ENCODE measurements around the gene RSRC1.
"Not testable (repeated sequence)": the region's sequence is repeated elsewhere in the genome, so short reads cannot be mapped to it uniquely, and the experiment has no call there.

RSRC1 gene

DNA sequence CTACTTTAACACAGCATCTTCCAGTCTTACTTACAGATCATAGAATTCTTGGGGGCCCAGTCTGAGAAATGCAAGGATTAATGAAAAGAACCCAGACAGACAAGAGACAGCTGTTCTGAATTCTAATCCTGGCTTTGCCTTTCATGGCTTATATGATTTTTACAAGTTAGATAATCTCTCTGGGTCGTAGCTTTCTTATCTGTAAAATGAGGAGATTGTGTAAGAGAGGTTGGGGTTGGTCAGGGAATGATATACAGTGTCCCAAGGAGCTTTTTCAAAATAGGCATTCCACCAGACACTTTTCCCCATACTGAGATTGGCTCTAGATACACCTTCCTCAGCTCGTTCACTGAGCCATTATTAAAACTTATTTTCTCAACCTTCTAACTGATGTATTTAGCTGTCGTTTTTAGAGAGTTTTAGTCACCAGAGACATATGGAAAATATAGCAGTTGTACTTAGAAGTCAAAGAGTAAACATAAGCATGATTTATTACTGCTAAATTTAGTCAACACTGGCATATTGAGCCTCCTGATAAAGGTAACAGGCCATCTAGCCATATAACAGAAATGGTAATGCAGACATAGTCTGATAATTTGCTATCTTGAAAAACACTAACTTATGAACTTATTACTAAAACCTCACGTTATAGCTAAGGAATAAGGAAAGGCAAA is 298.1 kb downstream of the RSRC1 start:
- Histone ChIP-seq H3K4me3 (ENCODE audit: low read depth, low read length) (no peak overlapping the region), H3K9ac (no peak overlapping the region), H3K27ac (no peak overlapping the region), H3K27me3 (ENCODE audit: control insufficient read depth, insufficient read depth, low read length) (no peaks in the 10 kb centered on the region), H2AFZ (no peak overlapping the region), H3K79me2 (no peaks in the 10 kb centered on the region), H3K4me1 (no peaks in the 10 kb centered on the region), H3K9me3 (ENCODE audit: control insufficient read depth, low read length) (no peaks in the 10 kb centered on the region), H3K4me2 (ENCODE audit: low read length) (no peak overlapping the region), H3K36me3 (ENCODE audit: control insufficient read depth, insufficient read depth, low read length) (no peaks in the 10 kb centered on the region)
- TF ChIP-seq, protein P1, sequence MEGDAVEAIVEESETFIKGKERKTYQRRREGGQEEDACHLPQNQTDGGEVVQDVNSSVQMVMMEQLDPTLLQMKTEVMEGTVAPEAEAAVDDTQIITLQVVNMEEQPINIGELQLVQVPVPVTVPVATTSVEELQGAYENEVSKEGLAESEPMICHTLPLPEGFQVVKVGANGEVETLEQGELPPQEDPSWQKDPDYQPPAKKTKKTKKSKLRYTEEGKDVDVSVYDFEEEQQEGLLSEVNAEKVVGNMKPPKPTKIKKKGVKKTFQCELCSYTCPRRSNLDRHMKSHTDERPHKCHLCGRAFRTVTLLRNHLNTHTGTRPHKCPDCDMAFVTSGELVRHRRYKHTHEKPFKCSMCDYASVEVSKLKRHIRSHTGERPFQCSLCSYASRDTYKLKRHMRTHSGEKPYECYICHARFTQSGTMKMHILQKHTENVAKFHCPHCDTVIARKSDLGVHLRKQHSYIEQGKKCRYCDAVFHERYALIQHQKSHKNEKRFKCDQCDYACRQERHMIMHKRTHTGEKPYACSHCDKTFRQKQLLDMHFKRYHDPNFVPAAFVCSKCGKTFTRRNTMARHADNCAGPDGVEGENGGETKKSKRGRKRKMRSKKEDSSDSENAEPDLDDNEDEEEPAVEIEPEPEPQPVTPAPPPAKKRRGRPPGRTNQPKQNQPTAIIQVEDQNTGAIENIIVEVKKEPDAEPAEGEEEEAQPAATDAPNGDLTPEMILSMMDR (IDR thresholded peaks at IDR 0.05) = no peak

DNA sequence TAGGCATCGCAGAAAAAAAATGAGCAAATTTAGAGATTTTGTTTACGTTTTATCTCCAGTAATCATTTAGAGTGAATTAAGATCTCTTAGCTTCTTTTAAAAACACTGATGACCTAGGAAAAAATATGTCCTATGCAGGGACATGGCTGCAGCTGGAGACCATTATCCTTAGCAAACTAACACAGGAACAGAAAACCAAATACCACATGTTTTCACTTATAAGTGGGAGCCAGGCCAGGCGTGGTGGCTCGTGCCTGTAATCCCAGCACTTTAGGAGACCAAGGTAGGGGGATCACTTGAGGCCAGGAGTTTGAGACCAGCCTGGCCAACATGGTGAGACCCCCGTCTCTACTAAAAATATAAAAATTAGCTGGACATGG is 298.6 kb downstream of the RSRC1 start:
- H3K27ac ChIP-seq; H3K4me3 ChIP-seq (ENCODE audit: low read depth, low read length); H3K4me1 ChIP-seq; H3K4me2 ChIP-seq (ENCODE audit: low read length); H3K9me3 ChIP-seq (ENCODE audit: control insufficient read depth, low read length); H2AFZ ChIP-seq; H3K9ac ChIP-seq; H3K27me3 ChIP-seq (ENCODE audit: control insufficient read depth, insufficient read depth, low read length); H3K36me3 ChIP-seq (ENCODE audit: control insufficient read depth, insufficient read depth, low read length); H3K79me2 ChIP-seq: not testable (repeated sequence)

DNA sequence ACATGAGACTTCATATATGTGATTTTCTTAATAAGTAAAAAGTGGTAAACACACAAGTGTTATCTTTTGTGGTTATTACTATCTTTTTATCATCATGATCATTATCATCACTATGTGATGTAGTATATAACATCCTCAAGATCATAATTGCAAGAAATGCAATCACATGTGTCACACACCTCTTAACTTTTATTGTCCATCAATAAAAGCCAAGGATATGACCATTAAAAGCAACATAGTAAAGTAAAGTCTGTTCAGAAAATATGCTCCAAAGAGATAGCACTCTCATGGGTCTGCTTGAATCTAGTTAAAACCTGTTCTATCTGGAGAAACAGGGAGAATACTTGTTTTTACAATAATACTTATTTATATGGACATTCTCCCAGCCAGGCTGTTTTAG is 308.1 kb downstream of the RSRC1 start:
- no peaks in the 10 kb centered on the region for H3K27me3 ChIP-seq (ENCODE audit: control insufficient read depth, insufficient read depth, low read length)
- H3K4me1 ChIP-seq = no peaks in the 10 kb centered on the region
- no peaks in the 10 kb centered on the region for H3K9me3 ChIP-seq (ENCODE audit: control insufficient read depth, low read length)
- H2AFZ ChIP-seq = no peak overlapping the region
- TF ChIP-seq, protein P1 (IDR thresholded peaks at IDR 0.05) = no peak
- H3K27ac ChIP-seq = no peak overlapping the region
- H3K79me2 ChIP-seq = no peaks in the 10 kb centered on the region
- H3K4me2 ChIP-seq (ENCODE audit: low read length) = no peak overlapping the region
- H3K9ac ChIP-seq = no peak overlapping the region
- H3K36me3 ChIP-seq (ENCODE audit: control insufficient read depth, insufficient read depth, low read length) = no peaks in the 10 kb centered on the region
- H3K4me3 ChIP-seq (ENCODE audit: low read depth, low read length) = no peak overlapping the region

DNA sequence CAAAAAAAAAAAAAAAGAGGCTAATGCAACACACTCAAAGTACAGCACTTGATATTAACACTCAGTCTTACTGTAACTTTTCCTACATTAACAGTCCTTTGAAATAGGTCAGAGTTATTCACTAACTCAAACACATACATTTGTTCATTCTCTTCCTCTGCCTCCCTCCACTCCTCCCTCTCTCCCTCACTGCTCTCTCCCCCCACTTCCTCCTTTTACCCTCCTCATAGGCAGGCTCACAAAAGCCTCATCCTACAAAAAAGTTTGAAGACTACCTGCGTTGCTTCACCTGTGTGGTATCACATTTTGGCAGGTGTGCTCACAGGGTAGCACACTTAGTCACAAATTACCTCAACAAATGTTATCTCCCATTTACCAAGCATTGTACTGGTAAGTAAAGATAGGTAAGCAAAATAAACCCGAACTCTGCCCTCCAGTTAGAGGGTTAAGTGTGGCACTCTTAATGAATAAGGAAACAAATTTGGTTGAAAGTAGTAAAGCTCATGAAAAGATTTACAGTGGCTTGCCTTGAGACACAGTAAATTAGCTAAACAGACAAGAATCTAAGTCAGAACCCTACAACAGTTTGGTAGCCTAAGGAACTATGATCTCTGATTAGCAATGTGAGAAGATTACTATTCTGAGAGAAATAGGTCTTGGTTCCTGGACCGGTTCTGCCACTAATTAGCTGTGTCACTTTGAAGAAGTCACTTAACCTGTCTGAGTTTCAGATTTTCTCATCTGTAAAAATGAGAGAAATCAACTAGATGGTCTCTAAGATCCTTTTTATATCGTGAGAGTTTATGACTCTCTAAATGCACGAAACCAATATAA is 310.1 kb downstream of the RSRC1 start:
- H3K36me3 ChIP-seq (ENCODE audit: control insufficient read depth, insufficient read depth, low read length) = no peaks in the 10 kb centered on the region
- H2AFZ ChIP-seq = no peak overlapping the region
- no peak overlapping the region for H3K9ac ChIP-seq
- H3K4me3 ChIP-seq (ENCODE audit: low read depth, low read length) = no peak overlapping the region
- H3K27me3 ChIP-seq (ENCODE audit: control insufficient read depth, insufficient read depth, low read length) = no peaks in the 10 kb centered on the region
- H3K9me3 ChIP-seq (ENCODE audit: control insufficient read depth, low read length) = no peaks in the 10 kb centered on the region
- H3K4me1 ChIP-seq = no peaks in the 10 kb centered on the region
- TF ChIP-seq, protein P1 (IDR thresholded peaks at IDR 0.05) = no peak
- H3K79me2 ChIP-seq = no peaks in the 10 kb centered on the region
- H3K27ac ChIP-seq = no peak overlapping the region
- no peak overlapping the region for H3K4me2 ChIP-seq (ENCODE audit: low read length)

DNA sequence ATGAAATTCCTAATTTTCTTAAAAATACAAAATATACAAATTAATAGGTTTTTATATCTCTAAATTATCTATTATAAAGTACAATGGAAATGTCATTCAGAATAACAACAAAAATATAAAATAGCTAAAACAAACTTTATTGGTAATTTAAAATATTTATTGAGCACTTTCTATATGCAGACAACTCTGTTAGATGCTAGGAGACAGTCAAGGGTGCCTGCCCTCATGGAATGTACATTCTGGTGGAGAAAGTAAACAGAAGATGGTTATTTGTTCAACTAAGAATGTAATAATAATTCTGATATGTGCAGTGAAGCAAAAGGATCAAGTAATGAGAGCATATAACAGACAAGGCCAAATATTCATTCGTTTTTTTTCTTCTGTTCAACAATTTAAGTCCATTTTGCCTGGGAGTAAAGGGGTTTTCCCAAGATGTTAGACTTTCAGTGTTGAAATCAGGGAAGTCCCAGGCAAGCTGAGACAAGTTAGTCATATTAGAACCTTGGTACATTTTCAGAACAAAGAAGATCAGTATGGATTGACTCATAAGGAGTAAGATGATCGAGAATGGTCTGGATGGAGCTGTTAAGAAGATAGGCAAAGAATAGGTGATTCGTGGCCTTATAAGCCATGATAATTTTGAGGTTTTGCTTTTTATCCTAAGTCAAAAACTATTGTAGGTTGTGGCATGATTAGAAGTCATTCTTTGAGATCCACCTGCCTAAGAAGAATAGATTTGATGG is 310.9 kb downstream of the RSRC1 start:
- H3K36me3 ChIP-seq (ENCODE audit: control insufficient read depth, insufficient read depth, low read length) = no peaks in the 10 kb centered on the region
- no peaks in the 10 kb centered on the region for H3K4me1 ChIP-seq
- H3K27me3 ChIP-seq (ENCODE audit: control insufficient read depth, insufficient read depth, low read length) = no peaks in the 10 kb centered on the region
- H3K4me2 ChIP-seq (ENCODE audit: low read length) = no peak overlapping the region
- TF ChIP-seq, protein P1 (IDR thresholded peaks at IDR 0.05) = no peak
- no peak overlapping the region for H2AFZ ChIP-seq
- H3K9ac ChIP-seq = no peak overlapping the region
- H3K4me3 ChIP-seq (ENCODE audit: low read depth, low read length) = no peak overlapping the region
- no peaks in the 10 kb centered on the region for H3K79me2 ChIP-seq
- no peak overlapping the region for H3K27ac ChIP-seq
- no peaks in the 10 kb centered on the region for H3K9me3 ChIP-seq (ENCODE audit: control insufficient read depth, low read length)

Measured in parathyroid adenoma (tissue), 2 donors.